OCI-LY3 (cell line): ENCODE results near the gene SASH1.

Experiments used
- CTCF ChIP-seq: fragments of 200-600, 300-600 bp; sonication (generic); IDR thresholded peaks from 2 replicates; pipeline ENCODE4 v1.5.1; 2014; ENCODE audit warnings: antibody characterized with exemption, low read length, low read depth
- EZH2phosphoT487 ChIP-seq: fragments of 200-600 bp; shearing (Covaris generic); IDR thresholded peaks from 2 replicates; pipeline ENCODE4 v1.6.1; 2018; ENCODE audit warnings: antibody characterized with exemption, mixed run types, low read depth

DNA sequence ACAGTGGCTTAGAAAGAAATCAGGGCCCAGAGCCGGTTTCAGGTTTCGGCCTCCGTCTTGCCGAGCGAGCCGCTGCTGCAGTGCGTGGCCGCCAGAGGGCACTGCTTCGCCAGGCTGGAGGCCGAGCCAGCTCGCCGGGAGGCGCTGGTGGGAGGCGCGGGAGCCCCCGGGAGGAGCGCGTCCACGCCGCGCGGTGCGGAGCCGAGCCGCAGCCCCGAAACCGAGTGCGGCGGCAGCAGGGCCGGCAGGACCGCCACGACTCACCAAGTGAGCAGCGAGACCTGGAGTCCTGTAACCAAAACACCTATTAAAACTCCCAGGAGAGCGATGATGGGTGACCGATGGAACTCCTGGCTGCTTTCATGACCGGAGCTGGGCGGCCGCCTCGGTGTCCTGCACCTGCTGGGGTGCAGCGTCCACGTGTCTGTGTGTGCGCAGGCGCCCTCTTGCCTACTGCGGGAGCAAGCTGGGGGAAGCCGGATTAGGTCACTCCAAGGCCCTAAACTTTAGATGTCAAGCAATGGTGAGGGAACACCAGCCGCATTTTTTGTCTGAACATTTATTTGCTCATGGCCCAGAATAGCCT is 217.3 kb downstream of the SASH1 start:
- TF ChIP-seq CTCF, result peak; percentile 86
- no peak for TF ChIP-seq EZH2phosphoT487
